Lower lobe of right lung (tissue), 2 donors: Measurements from ENCODE around the gene AMN1. TPM values are rescaled to one million over a fixed set of nuclear protein-coding genes. Genes with fewer than 3 reads are reported as not detected.
"Not testable (repeated sequence)": the region's sequence is repeated elsewhere in the genome, so short reads cannot be mapped to it uniquely, and the experiment has no call there.

ENCODE experiments used
- ATAC-seq, 2 donors: fragments of 200-7000 bp; cut with Tn5 transposase; one replicate each; pipeline ENCODE4 v1.9.1; 2020 to 2022; ENCODE audit warnings: mild to moderate bottlenecking in 2 of 2, moderate library complexity in 2 of 2
- DNase-seq: peaks from one replicate; pipeline ENCODE4 v3.0.0-alpha.2; 2020
- H3K27ac ChIP-seq: fragments of 200-600 bp; one replicate; pipeline ENCODE4 v1.8.0; 2022
- H3K27me3 ChIP-seq: fragments of 200-600 bp; one replicate; pipeline ENCODE4 v1.8.0; 2022; ENCODE audit warnings: low read depth
- H3K36me3 ChIP-seq: fragments of 200-600 bp; one replicate; pipeline ENCODE4 v1.8.0; 2022; ENCODE audit warnings: mild to moderate bottlenecking
- H3K4me1 ChIP-seq: fragments of 200-600 bp; one replicate; pipeline ENCODE4 v1.8.0; 2022
- H3K4me3 ChIP-seq: fragments of 200-600 bp; one replicate; pipeline ENCODE4 v1.8.0; 2022; ENCODE audit warnings: mild to moderate bottlenecking
- H3K9me3 ChIP-seq: fragments of 200-600 bp; one replicate; pipeline ENCODE4 v1.8.0; 2022
- intact Hi-C: fragments of 100-400 bp; cut with DNase I; formaldehyde crosslinking; loops from one replicate; pipeline ENCODE4 v1.11.0; 2022
- total RNA-seq: library from RNA; stranded (reverse); fragmentation: NEBNext Ultra II Directional; extraction: Animal tissue kit (Norgen Biotek cat#: 25700); gene quantifications from one replicate; pipeline ENCODE4 v1.2.1, GENCODE V29; 2021
- TF ChIP-seq, protein P1 (sequence below): fragments of 200-600 bp; IDR thresholded peaks from one replicate; pipeline ENCODE4 v1.8.0; 2022; ENCODE audit warnings: antibody characterized with exemption, mild to moderate bottlenecking
- donor health status: DM: no; HTN: yes; CAD: no; lungs with severe emphysema.

The AMN1 gene
- total RNA-seq, 1 donor from 2014 or later, result 7.7 TPM

DNA sequence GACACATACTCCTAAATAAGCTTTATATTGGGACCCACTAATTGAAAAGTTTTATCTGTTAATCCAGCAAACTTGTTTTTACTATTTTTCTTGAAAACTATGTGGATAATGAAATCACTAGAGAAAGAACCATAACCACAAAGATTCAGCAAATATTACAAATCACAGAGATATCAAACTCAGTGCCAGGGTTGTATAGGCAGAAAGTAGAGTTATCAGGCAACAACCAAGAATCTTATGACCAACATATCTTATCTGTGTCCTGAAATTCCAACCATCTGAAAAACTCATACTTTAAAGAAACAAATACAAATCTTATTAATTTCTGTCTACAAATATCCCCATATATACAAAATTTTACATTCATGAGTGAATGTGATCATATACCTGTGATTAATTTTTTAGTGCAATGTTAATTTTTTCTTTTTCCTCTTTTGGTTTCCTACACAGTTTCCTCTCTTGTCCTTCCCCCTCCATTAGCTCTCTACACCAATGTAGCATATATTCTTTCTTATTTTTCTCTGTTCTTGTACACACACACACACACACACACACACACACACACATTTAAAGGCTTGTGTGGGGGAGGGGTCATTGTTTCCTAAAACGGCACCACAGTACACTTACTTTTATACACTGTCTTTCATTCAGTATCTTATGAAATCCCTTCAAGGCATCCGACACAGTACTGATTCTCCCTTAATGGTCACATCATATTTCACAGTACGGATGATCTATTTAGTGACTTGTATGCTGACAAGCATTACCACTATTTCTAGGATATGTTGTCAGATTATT is 18.6 kb downstream of the AMN1 start:
- Histone ChIP-seq H3K4me1 (peaks cover 8% of the 10 kb centered on the region), H3K4me3 (no peak overlapping the region), H3K9me3 (peaks cover 15% of the 10 kb centered on the region), H3K36me3 (peaks cover 4% of the 10 kb centered on the region), H3K27me3 (no peaks in the 10 kb centered on the region), H3K27ac (no peak overlapping the region)
- TF ChIP-seq, protein P1, sequence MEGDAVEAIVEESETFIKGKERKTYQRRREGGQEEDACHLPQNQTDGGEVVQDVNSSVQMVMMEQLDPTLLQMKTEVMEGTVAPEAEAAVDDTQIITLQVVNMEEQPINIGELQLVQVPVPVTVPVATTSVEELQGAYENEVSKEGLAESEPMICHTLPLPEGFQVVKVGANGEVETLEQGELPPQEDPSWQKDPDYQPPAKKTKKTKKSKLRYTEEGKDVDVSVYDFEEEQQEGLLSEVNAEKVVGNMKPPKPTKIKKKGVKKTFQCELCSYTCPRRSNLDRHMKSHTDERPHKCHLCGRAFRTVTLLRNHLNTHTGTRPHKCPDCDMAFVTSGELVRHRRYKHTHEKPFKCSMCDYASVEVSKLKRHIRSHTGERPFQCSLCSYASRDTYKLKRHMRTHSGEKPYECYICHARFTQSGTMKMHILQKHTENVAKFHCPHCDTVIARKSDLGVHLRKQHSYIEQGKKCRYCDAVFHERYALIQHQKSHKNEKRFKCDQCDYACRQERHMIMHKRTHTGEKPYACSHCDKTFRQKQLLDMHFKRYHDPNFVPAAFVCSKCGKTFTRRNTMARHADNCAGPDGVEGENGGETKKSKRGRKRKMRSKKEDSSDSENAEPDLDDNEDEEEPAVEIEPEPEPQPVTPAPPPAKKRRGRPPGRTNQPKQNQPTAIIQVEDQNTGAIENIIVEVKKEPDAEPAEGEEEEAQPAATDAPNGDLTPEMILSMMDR, result no peak
- ATAC-seq (no peak), DNase-seq (no peak)
- intact Hi-C loops, result no loop called here

DNA sequence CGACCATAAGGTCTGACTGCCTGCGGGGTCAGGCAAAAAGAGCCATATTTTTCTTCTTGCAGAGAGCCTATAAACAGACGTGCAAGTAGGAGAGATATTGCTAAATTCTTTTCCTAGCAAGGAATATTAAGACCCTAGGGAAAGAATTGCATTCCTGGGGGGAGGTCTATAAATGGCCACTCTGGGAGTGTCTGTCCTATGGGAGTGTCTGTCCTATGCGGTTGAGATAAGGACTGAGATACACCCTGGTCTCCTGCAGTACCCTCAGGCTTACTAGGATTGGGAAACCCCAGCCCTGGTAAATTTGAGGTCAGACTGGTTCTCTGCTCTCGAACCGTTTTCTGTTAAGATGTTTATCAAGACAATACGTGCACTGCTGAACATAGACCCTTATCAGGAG is 20.7 kb downstream of the AMN1 start:
- intact Hi-C loops, ATAC-seq: not testable (repeated sequence)

DNA sequence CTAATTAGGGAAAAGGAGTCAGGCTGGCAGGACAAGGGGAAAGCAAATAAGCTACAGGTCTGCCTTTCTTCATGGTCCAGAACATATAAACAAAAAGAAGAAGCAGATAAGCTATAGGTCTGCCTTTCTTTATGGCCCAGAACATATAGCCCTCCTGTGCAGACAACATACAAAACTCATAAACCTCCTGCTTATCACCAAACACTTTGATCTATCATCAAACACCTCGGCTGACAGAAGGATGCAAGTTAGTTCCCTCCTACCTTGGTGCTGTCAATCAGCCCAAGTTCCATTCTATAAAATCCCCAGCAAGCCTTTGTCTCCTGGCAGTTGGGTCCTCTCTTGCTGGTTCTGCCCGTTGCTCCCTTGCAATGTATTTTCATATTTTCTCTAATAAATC is 23.2 kb downstream of the AMN1 start:
- H3K27me3 ChIP-seq, result no peaks in the 10 kb centered on the region
- no peaks in the 10 kb centered on the region for H3K4me1 ChIP-seq
- H3K9me3 ChIP-seq, result peaks cover 15% of the 10 kb centered on the region
- ATAC-seq (no peak), DNase-seq (no peak)
- TF ChIP-seq, protein P1, result no peak
- no peak overlapping the region for H3K4me3 ChIP-seq
- H3K36me3 ChIP-seq, result peaks cover 4% of the 10 kb centered on the region
- no peak overlapping the region for H3K27ac ChIP-seq
- intact Hi-C loops, result no loop called here

More for the DNA sequence above, 20.7 kb downstream of the AMN1 start:
- H3K9me3 ChIP-seq, result peaks cover 15% of the 10 kb centered on the region
- not testable (repeated sequence) for H3K36me3 ChIP-seq, H3K27me3 ChIP-seq, H3K27ac ChIP-seq, H3K4me1 ChIP-seq, H3K4me3 ChIP-seq, DNase-seq

DNA sequence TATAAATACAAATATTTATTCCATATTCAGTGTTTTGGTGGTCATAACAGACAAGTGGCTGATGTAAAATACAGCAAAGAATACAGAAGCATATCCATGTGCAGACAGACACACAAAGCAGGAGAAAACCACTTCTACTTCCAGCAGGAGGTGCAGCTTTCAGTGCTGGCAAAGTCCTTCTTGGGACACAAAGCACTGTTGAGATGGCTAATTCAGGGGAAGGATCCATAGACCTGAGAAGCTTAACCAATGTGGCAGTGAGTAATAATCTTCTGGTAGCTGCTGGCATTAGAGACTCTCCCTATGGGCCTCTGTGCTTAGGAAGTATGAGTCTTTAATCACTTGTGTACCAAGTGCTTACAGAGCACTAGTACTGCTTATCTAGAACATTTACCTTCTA is 26.8 kb downstream of the AMN1 start:
- peaks cover 10% of the 10 kb centered on the region for H3K36me3 ChIP-seq
- H3K27ac ChIP-seq, result no peak overlapping the region
- no peaks in the 10 kb centered on the region for H3K9me3 ChIP-seq
- DNase-seq (no peak), ATAC-seq (no peak)
- H3K4me3 ChIP-seq, result no peak overlapping the region
- no peaks in the 10 kb centered on the region for H3K27me3 ChIP-seq
- no peaks in the 10 kb centered on the region for H3K4me1 ChIP-seq
- intact Hi-C loops, result no loop called here
- TF ChIP-seq, protein P1, result peak; percentile 14

DNA sequence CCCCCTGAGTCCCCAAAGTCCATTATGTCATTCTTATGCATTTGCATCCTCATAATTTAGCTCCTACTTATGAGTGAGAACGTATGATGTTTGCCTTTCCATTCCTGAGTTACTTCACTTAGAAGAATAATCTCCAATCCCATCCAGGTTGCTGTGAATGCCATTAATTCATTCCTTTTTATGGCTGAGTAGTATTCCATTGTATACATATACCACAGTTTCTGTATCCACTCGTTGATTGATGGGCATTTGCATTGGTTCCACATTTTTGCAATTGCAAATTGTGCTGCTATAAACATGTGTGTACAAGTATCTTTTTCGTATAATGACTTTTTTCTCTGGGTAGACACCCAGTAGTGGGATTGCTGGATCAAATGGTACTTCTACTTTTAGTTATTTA is 38.9 kb downstream of the AMN1 start:
- H3K27me3 ChIP-seq, H3K27ac ChIP-seq, H3K36me3 ChIP-seq, ATAC-seq, intact Hi-C loops, H3K4me3 ChIP-seq, H3K4me1 ChIP-seq, H3K9me3 ChIP-seq, DNase-seq: not testable (repeated sequence)

DNA sequence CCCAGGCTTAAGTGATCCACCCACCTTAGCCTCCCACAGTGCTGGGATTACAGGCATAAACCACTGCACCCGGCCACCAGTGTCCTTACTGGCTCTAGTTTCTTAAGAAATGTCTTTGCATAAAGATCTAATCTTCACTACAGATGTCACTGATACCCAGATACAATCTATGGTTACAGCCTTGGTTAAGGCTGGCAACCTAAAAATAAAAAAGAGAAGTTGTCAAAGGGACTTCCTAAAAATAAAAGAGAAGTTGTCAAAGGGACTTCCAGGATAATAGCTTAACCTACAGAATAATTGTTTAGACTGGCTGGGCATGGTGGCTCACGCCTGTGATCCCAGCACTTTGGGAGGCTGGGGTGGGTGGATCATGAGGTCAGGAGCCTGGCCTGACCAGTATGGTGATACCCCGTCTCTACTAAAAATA is 41.7 kb downstream of the AMN1 start:
- peak; percentile 53 for DNase-seq
- H3K4me1 ChIP-seq, result no peaks in the 10 kb centered on the region
- intact Hi-C loops, result no loop called here
- TF ChIP-seq, protein P1, result no peak
- H3K36me3 ChIP-seq, result no peaks in the 10 kb centered on the region
- H3K27ac ChIP-seq, result no peak overlapping the region
- no peaks in the 10 kb centered on the region for H3K27me3 ChIP-seq
- no peak overlapping the region for H3K4me3 ChIP-seq
- peaks cover 20% of the 10 kb centered on the region for H3K9me3 ChIP-seq
- ATAC-seq, result peak; percentile 63 to 70
